ENCODE measurements around the gene PPM1N. TPM values are rescaled to one million over a fixed set of nuclear protein-coding genes. Genes with fewer than 3 reads are reported as not detected.

PPM1N gene
- total RNA-seq, 1 donor from 2014 or later = 0.48 TPM

- Mint-ChIP-seq H3K4me3 (no peak overlapping the region), H3K4me1 (ENCODE audit: unreplicated experiment) (no peaks in the 10 kb centered on the region), H3K27ac (no peak overlapping the region), H3K36me3 (no peaks in the 10 kb centered on the region), H3K9me3 (no peaks in the 10 kb centered on the region), H3K27me3 (peaks cover 6% of the 10 kb centered on the region)
- DNase-seq (ENCODE audit: extremely low spot score, unreplicated experiment) = no peak
- TF ChIP-seq CTCF (conservative IDR thresholded peaks at IDR 0.05) = no peak
These were observed 35.0 kb upstream of the PPM1N start for GRCh38 chr19:45463241-45463640.

GRCh38 chr19:45464274-45464673, 34.0 kb upstream of the PPM1N start:
- Mint-ChIP-seq H3K4me1 (ENCODE audit: unreplicated experiment) (no peaks in the 10 kb centered on the region), H3K9me3 (no peaks in the 10 kb centered on the region), H3K4me3 (no peak overlapping the region), H3K36me3 (no peaks in the 10 kb centered on the region), H3K27me3 (peaks cover 6% of the 10 kb centered on the region), H3K27ac (peak overlapping the region; percentile 1)
- TF ChIP-seq CTCF (conservative IDR thresholded peaks at IDR 0.05) = no peak
- DNase-seq (ENCODE audit: extremely low spot score, unreplicated experiment) = no peak

- Mint-ChIP-seq H3K9me3 (no peaks in the 10 kb centered on the region), H3K4me3 (peak overlapping the region; percentile 0), H3K36me3 (no peaks in the 10 kb centered on the region), H3K27ac (peak overlapping the region; percentile 1), H3K27me3 (peaks cover 12% of the 10 kb centered on the region), H3K4me1 (ENCODE audit: unreplicated experiment) (no peaks in the 10 kb centered on the region)
- TF ChIP-seq CTCF (conservative IDR thresholded peaks at IDR 0.05) = no peak
- DNase-seq (ENCODE audit: extremely low spot score, unreplicated experiment) = no peak
These were observed 33.3 kb upstream of the PPM1N start for GRCh38 chr19:45464852-45465441.

- H3K4me3 Mint-ChIP-seq = peak overlapping the region; percentile 94
- H3K27ac Mint-ChIP-seq = peak overlapping the region; percentile 92
- H3K27me3 Mint-ChIP-seq = peaks cover 26% of the 10 kb centered on the region
- H3K9me3 Mint-ChIP-seq = no peaks in the 10 kb centered on the region
- TF ChIP-seq CTCF (conservative IDR thresholded peaks at IDR 0.05) = no peak
- DNase-seq (ENCODE audit: extremely low spot score, unreplicated experiment) = no peak
- no peaks in the 10 kb centered on the region for H3K36me3 Mint-ChIP-seq
- no peaks in the 10 kb centered on the region for H3K4me1 Mint-ChIP-seq (ENCODE audit: unreplicated experiment)
These were observed 31.2 kb upstream of the PPM1N start for GRCh38 chr19:45467115-45467455.

- peak within 1 kb of the TSS; percentile 92 for H3K27ac Mint-ChIP-seq
- H3K9me3 Mint-ChIP-seq = no peaks in the 10 kb centered on the region
- peaks cover 31% of the 10 kb centered on the region for H3K27me3 Mint-ChIP-seq
- peaks cover 4% of the 10 kb centered on the region for H3K4me1 Mint-ChIP-seq (ENCODE audit: unreplicated experiment)
- peak within 1 kb of the TSS; percentile 94 for H3K4me3 Mint-ChIP-seq
- peak; percentile 19 for TF ChIP-seq CTCF (conservative IDR thresholded peaks at IDR 0.05)
- peak; percentile 95 for DNase-seq (ENCODE audit: extremely low spot score, unreplicated experiment)
- H3K36me3 Mint-ChIP-seq = peaks cover under 1% of the 10 kb centered on the region
These were observed 30.6 kb upstream of the PPM1N start, which contains the start of gene FOSB for GRCh38 chr19:45467456-45468158. FOSB (plus strand) TSS chr19:45467996; CDS start chr19:45468587, 591 bp downstream.

Data from type B pancreatic cell (in vitro differentiated cells).